ENCODE data around the gene AKR1A1. TPM values are rescaled to one million over a fixed set of nuclear protein-coding genes. Genes with fewer than 3 reads are reported as not detected.

Gene AKR1A1
- total and polyA plus RNA-seq, 11 donors = 28.0 to 148 (median 44.3) TPM

DNA sequence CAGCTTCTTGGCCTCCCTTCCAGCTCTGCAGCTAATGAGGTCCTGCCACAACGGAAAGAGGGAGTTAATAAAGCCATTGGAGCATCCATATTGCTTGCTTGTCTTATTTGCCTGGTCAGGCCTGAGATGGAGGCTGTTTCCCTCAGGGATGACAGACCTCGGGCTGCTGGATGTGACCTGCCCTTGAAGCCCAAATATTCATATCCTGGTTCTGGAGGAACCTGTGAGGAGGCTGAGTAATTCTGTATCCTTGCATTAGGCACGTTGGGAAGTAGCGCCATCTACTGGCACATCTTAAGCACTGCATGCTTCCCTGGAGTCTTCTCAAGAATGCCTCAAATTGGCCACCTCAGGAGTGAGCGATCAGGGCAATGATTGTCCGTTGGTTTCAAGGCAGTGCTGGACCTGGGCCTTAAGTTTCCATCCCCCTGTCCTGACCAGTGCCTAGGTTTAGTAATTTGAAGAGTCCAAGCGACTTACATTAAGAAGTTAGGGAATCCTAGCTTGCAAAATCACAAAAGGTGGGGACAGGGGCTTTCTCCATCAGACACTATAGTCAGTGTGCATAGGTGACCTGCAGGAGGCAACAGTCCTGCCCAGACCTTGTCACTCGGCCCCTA lies 19.4 kb downstream of the AKR1A1 start:
- ATAC-seq (peak; percentile 15 to 83 (median 80)), DNase-seq (peak; percentile 41 to 68 (median 65))
- H3K27me3 ChIP-seq = no peaks in the 10 kb centered on the region
- no peak overlapping the region for H3K4me3 ChIP-seq
- TF ChIP-seq, protein P1, sequence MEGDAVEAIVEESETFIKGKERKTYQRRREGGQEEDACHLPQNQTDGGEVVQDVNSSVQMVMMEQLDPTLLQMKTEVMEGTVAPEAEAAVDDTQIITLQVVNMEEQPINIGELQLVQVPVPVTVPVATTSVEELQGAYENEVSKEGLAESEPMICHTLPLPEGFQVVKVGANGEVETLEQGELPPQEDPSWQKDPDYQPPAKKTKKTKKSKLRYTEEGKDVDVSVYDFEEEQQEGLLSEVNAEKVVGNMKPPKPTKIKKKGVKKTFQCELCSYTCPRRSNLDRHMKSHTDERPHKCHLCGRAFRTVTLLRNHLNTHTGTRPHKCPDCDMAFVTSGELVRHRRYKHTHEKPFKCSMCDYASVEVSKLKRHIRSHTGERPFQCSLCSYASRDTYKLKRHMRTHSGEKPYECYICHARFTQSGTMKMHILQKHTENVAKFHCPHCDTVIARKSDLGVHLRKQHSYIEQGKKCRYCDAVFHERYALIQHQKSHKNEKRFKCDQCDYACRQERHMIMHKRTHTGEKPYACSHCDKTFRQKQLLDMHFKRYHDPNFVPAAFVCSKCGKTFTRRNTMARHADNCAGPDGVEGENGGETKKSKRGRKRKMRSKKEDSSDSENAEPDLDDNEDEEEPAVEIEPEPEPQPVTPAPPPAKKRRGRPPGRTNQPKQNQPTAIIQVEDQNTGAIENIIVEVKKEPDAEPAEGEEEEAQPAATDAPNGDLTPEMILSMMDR (IDR thresholded peaks at IDR 0.05) = peak; percentile 95 to 100 (median 98)
- no peak for TF ChIP-seq POLR2A (IDR thresholded peaks at IDR 0.05)
- H3K36me3 ChIP-seq = peaks cover 0 to 55% (median 37%) of the 10 kb centered on the region in 9 donors
- H3K9me3 ChIP-seq = no peaks in the 10 kb centered on the region
- WGBS, 4 donors = 15 to 23% (median 16%) methylated on average over 8 of the region's 8 CpGs
- H3K4me1 ChIP-seq = peaks cover 0 to 12% (median 8%) of the 10 kb centered on the region in 12 donors
- intact Hi-C loops (cut with DNase I) = loop anchor here (1.0 to 10.0 kb wide), 11 partner anchors 49 to 558 kb away; partner anchors contain the start of genes HECTD3 (in 3 of the 10), UROD (in 3 of the 10) and PRDX1 (in 2 of the 10)
- no peak overlapping the region for H3K27ac ChIP-seq

DNA sequence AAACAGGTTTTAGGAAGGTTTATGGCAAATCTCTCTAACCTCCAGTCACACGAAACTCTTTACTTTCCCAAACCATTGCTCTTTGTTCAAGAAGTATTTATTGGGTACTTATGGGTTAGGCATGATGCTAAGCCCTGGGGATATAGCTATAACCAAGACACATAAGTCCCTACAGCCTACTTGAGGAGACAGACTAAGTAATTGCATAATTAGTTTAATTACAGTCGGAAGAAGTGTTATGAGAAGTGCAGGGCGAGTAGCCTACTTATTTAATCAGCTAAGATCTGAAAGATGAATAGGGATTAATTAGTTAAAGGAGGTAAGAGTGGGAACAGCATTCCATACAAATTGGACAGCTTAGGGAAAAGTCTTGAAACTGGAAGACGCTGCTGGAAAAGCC lies 20.0 kb downstream of the AKR1A1 start:
- Histone ChIP-seq H3K27me3 (no peaks in the 10 kb centered on the region), H3K36me3 (peaks cover 0 to 55% (median 35%) of the 10 kb centered on the region in 9 donors), H3K4me3 (no peak overlapping the region), H3K4me1 (peaks cover 0 to 12% (median 8%) of the 10 kb centered on the region in 12 donors), H3K27ac (no peak overlapping the region), H3K9me3 (no peaks in the 10 kb centered on the region)
- intact Hi-C loops (cut with DNase I) = loop anchor here in 9 of 10 donors (1.0 to 10.0 kb wide), 9 partner anchors 50 to 558 kb away; partner anchors contain the start of genes HECTD3 (in 3 of the 9), UROD (in 3 of the 9) and PRDX1 (in 1 of the 9)
- ATAC-seq (no peak), DNase-seq (no peak)
- WGBS, 4 donors = 89 to 94% (median 92%) methylated on average over 4 of the region's 4 CpGs
- TF ChIP-seq, protein P1 (IDR thresholded peaks at IDR 0.05) = no peak
- no peak for TF ChIP-seq POLR2A (IDR thresholded peaks at IDR 0.05)

DNA sequence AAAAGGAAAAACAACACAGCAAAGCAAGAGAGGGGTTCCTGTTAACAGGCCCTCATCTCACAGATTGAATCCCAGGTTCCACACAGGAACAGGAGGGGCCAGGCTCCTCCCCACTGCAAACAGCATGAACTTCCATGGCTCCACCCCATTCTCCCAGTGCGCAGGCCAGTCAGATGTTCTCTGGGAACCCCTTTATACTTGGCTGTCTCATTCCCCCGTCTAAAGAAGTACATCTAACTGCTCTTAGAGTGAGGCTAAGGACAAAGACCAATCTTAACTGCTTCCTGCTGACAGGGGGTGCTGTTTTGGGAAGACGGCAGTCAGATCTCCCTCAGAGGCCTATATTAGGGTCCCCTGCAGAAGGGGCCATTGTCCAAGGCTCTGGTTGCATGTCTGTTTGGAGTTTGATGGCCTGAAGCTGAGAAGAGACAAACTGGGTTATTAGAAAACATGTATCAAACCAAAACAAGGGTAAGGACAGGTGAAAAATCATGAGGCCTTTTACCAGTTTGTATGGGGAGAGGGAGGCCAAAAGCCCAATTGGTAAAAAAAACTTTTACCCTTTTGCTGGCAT lies 22.7 kb downstream of the AKR1A1 start:
- no peak overlapping the region for H3K27ac ChIP-seq
- H3K27me3 ChIP-seq = no peaks in the 10 kb centered on the region
- intact Hi-C loops (cut with DNase I) = loop anchor here in 7 of 10 donors (5.0 to 10.0 kb wide), 4 partner anchors 211 to 561 kb away; partner anchors contain the start of genes HECTD3 (in 3 of the 7) and UROD (in 3 of the 7)
- ATAC-seq (no peak), DNase-seq (no peak)
- H3K4me1 ChIP-seq = peaks cover 0 to 2% (median 0%) of the 10 kb centered on the region in 12 donors
- no peak overlapping the region for H3K4me3 ChIP-seq
- TF ChIP-seq, protein P1 (IDR thresholded peaks at IDR 0.05) = no peak
- TF ChIP-seq POLR2A (IDR thresholded peaks at IDR 0.05) = no peak
- H3K36me3 ChIP-seq = peaks cover 0 to 29% (median 16%) of the 10 kb centered on the region in 9 donors
- 63 to 73% (median 67%) methylated on average over 3 of the region's 3 CpGs for WGBS, 4 donors
- H3K9me3 ChIP-seq = no peaks in the 10 kb centered on the region

DNA sequence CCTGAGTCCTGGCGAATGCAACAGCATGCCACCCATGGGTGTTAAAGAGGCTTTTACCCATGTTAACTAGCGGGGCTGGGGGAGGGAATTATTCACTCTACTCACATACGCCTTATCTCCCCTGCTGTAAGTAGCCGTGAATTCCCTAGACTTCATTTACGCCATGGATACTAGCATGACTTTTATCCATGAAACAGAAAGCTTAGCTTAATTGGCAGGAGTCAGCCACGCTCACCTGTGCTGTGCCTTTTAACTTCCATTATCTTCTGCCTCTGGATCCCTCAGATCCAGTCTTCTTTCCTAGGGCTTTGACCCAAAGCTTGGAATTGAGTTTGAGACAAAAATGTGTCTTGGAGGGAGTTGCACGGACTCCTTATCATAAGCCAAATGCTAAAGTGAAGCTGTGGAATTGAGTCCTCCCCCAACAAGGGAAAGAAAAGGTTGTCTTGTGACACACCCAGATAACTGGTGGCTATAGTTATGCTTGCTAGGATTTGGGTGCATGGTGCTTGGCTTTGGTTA lies 23.5 kb downstream of the AKR1A1 start:
- Histone ChIP-seq H3K27ac (no peak overlapping the region), H3K4me1 (peaks cover 0 to 2% (median 0%) of the 10 kb centered on the region in 12 donors), H3K27me3 (no peaks in the 10 kb centered on the region), H3K36me3 (peaks cover 0 to 21% (median 8%) of the 10 kb centered on the region in 9 donors), H3K9me3 (no peaks in the 10 kb centered on the region), H3K4me3 (no peak overlapping the region)
- WGBS, 4 donors = 87 to 89% (median 88%) methylated on average over 7 of the region's 7 CpGs
- intact Hi-C loops (cut with DNase I) = loop anchor here in 7 of 10 donors (5.0 to 10.0 kb wide), 4 partner anchors 212 to 562 kb away; partner anchors contain the start of genes HECTD3 (in 3 of the 7) and UROD (in 3 of the 7)
- no peak for ATAC-seq
- no peak for DNase-seq
- TF ChIP-seq POLR2A (IDR thresholded peaks at IDR 0.05) = no peak
- TF ChIP-seq, protein P1 (IDR thresholded peaks at IDR 0.05) = no peak
